Coronary artery (tissue), 2 donors: Measurements from ENCODE around the gene PGM2.

Experiments used
- DNase-seq: peaks from one replicate; pipeline ENCODE4 v3.0.0-alpha.2; 2017; ENCODE audit warnings: low spot score
- H3K27ac ChIP-seq, 2 donors: fragments of 200-600 bp; sonication (generic); one replicate each; pipeline ENCODE4 v1.5.1; 2016 to 2019
- H3K4me3 ChIP-seq: fragments of 200-600 bp; sonication (generic); 2 replicates; pipeline ENCODE4 v1.5.1; 2016; ENCODE audit warnings: mild to moderate bottlenecking, moderate library complexity
- CTCF ChIP-seq: fragments of 200-600 bp; sonication (generic); IDR thresholded peaks from one replicate; pipeline ENCODE4 v1.5.1; 2019; ENCODE audit warnings: antibody characterized with exemption

PGM2 gene

GRCh38 chr4:37862961-37863360 is 36.5 kb downstream of the PGM2 start:
- H3K27ac ChIP-seq, result no peak overlapping the region
- TF ChIP-seq CTCF, result no peak
- DNase-seq, result no peak
- H3K4me3 ChIP-seq, result no peak overlapping the region

- Histone ChIP-seq H3K27ac (peak overlapping the region; percentile 48 to 84), H3K4me3 (no peak overlapping the region)
- no peak for DNase-seq
- TF ChIP-seq CTCF, result no peak
These were observed 38.3 kb downstream of the PGM2 start for GRCh38 chr4:37864786-37865185.

GRCh38 chr4:37865450-37865849 is 39.0 kb downstream of the PGM2 start:
- Histone ChIP-seq H3K27ac (peak overlapping the region; percentile 56 to 84), H3K4me3 (no peak overlapping the region)
- no peak for DNase-seq
- no peak for TF ChIP-seq CTCF

GRCh38 chr4:37867102-37867501 is 40.6 kb downstream of the PGM2 start:
- no peak for DNase-seq
- no peak overlapping the region for H3K4me3 ChIP-seq
- H3K27ac ChIP-seq, result peak overlapping the region; percentile 3 to 56
- TF ChIP-seq CTCF, result no peak

- Histone ChIP-seq H3K27ac (no peak overlapping the region), H3K4me3 (no peak overlapping the region)
- no peak for DNase-seq
- TF ChIP-seq CTCF, result no peak
These were observed 41.8 kb downstream of the PGM2 start for GRCh38 chr4:37868238-37868637.

DNA sequence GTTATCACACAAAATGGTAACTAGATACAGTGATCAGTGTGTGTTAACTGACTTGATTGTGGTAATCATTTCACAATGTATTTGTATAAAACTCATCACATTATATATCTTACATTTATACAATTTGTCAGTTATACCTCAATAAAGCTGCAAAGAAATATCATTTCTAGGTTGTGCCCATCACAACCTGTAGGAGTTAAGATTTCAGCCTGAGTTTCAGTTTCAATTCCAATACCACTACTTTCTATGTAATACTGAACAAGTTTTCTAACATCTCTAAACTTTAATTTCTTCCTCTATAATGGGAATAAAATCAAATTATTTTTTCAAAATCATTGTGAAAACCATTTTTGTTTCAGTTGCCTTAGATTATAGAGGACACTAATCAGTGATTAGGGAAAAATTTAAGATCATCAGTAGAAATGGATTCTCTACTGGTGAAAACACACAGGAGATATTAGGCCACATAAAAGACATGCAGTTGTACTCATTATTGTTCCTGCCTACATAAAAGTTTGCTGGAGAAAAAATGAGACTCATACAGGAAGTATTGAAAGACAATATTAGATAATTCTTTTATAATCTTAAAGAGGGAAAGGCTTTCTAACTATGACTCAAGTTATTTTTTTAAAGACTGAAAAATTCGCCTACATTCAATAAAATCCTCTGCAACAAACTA is 46.0 kb downstream of the PGM2 start:
- no peak for TF ChIP-seq CTCF
- Histone ChIP-seq H3K27ac (no peak overlapping the region), H3K4me3 (no peak overlapping the region)
- DNase-seq, result no peak

DNA sequence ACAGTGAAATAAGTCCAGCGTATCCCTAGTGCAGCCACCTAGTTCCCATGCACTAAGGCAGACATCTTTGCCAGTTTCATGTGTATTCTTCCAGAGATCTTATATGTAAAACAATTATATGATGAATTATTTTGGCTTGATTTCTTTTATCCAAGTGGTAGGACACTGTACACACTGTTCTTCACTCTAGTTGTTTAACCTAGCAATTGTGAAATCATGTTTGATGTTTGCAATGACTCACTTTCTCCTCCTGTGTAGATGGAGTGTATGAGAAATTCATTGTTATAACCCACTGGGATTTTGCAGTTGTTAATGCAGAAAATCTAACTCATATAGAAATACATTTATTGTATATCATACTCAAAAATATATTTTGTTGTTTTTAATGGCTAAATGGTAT is 46.9 kb downstream of the PGM2 start:
- Histone ChIP-seq H3K27ac (no peak overlapping the region), H3K4me3 (no peak overlapping the region)
- DNase-seq, result no peak
- no peak for TF ChIP-seq CTCF
